H1 (cell line): ENCODE data around the gene FOXO6. TPM values are rescaled to one million over a fixed set of nuclear protein-coding genes. Genes with fewer than 3 reads are reported as not detected.

Experiments
- USF2 ChIP-seq: IDR thresholded peaks from 2 replicates; pipeline ENCODE4 v1.6.1; 2011; ENCODE audit warnings: low read length, improper control_type of control experiment
- polyA plus RNA-seq, 7 experiments: library from polyadenylated mRNA; depleted of rRNA in 3 of 7; stranded (reverse) in 5 of 7; unstranded in 2 of 7; fragments of >200 nt in 5 of 7; fragments of 200-250 nt in 2 of 7; gene quantifications; 1 replicate in 5 of 7; 2 replicates in 1 of 7; 4 replicates in 1 of 7; pipeline versions ENCODE4 v1.2.1 to v1.2.3, GENCODE V29; 2011 to 2013; ENCODE audit warnings: missing spikeins in 2 of 7, mixed read lengths in 2 of 7
- total RNA-seq: library from RNA; stranded (reverse); fragmentation: NEBNext Ultra II Directional; extraction: Animal tissue kit (Norgen Biotek cat#: 25700); gene quantifications from 2 replicates; pipeline ENCODE4 v1.2.1, GENCODE V29; 2021

The FOXO6 gene
- total and polyA plus RNA-seq, 2 of the 8 experiments (the other 6 are each of a cell fraction or from before 2014, with no cell fraction given) = 0.59 to 3.0 TPM

DNA sequence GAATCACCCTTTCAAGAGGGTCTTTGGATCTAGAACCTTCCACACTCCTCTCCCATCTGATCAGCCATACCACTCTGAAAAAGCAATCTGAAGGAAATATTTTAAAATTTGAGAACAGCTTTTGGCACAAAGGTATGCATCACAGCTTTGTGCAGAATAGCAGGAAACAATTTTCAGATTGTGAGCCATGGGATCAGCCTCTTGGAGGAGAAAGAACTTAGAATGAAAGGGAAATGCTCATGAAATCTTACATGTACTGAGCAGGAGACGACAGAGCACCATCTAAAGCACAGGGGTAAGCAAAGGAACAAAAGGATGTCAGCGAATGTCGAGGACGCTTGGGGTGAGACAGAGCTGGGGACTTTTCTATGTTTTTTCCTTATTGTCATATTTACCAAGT lies 68.8 kb downstream of the FOXO6 start (continued):
- no peak for TF ChIP-seq USF2
